GM03348 (cell line): ENCODE results near the gene STK31.
"Not testable (repeated sequence)": the region's sequence is repeated elsewhere in the genome, so short reads cannot be mapped to it uniquely, and the experiment has no call there.

Experiments used
- DNase-seq: peaks from one replicate; pipeline ENCODE4 v3.0.0; 2012; ENCODE audit warnings: low spot score

The STK31 gene

DNA sequence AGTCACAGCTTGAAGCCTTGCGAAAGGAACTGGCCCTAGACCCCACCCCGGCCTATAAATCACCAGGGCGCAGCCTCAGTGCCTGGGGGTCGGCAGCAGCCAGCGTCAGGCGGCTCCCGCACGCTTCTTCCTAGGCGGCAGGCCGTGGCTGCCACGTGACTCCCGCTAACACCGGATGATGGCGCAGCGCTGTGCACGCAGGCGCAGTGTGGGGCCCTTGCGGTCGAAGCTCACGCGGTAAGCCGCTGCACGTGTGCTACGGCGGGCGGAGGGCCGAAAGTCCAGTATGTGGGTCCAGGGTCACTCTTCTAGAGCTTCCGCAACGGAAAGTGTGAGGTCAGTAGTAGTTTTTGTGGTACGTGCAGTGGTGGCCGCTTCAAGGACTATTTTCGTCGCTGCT is at the start of gene STK31:
STK31 (plus strand) TSS at position 220 of the 400 bp plus-strand sequence; CDS start at position 287, 67 bp downstream.
- no peak for DNase-seq

DNA sequence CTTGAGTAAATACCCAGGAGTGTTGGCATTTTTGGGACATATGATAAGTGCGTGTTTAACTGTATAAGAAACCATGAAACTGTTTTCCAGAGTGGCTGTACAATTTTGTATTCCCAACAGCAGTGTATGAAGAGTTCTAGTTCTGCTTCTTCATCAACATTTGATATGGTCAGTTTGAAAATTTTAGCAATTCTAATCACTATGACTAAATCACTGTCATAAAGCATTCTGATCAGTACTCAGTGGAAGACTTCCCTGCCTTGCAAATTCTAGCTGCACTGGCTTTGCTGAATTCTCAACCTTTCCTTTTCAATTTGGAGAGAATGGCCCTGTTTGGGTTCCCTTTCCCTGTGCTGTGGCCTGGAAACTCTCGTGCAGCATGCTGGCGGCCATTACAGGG is 48.6 kb upstream of the STK31 start:
- no peak for DNase-seq

DNA sequence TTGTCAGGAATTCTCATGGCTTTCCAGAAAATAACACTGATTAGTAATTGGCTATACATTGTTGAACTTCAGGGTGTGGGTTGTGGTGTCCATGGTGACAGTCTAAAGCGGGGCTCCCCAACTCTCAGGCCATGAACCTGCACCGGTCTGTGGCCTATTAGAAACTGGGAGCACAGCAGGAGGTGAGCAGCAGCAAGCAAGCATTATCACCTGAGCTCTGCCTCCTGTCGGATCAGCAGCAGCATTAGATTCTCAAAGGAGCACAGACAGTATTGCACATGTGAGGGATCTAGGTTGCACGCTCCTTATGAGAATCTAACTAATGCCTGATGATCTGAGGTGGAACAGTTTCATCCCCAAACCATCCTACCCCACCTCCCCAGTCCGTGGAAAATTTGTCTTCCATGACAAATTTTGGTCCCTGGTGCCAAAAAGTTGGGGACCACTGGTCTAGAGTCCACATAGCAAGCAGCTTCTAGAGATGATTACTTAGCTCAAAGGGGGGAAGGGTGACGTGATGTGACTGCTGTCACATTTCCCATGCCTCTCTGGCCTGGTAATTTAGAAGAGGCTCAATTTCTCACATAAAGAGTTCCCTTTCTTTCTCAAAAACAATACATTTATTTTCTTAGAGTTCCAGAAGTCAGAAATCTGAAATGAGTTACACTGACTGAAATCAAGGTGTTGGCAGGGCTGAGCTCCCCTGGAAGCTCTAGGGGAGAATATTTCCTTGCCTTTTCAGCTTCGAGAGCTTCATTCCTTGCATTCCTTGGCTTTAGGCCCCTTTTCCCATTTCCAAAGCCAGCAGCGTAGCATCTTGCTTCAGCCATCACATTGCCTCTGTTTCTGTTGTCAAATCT is 47.7 kb upstream of the STK31 start:
- peak; percentile 13 for DNase-seq

- no peak for DNase-seq
Measured at GRCh38 chr7:23662984-23663313, 47.1 kb upstream of the STK31 start.

DNA sequence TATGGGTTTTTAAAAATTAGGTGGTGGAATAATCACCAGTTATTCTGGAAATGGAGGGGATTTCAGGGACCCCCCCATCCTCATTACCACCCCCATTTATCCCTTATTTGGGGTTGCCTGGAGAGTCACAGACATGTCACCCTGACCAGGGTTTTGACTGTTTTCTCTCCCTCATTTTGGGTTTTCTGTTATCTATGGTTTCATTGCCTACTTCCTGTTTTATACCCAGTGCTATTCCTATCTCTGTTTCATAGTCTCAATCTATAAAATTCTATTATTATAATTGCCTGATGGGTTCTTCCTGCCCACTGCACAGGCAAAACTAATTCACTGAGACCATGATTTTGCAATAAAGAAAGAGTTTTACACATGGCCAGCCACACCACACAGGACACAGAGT is 45.9 kb upstream of the STK31 start:
- no peak for DNase-seq

DNA sequence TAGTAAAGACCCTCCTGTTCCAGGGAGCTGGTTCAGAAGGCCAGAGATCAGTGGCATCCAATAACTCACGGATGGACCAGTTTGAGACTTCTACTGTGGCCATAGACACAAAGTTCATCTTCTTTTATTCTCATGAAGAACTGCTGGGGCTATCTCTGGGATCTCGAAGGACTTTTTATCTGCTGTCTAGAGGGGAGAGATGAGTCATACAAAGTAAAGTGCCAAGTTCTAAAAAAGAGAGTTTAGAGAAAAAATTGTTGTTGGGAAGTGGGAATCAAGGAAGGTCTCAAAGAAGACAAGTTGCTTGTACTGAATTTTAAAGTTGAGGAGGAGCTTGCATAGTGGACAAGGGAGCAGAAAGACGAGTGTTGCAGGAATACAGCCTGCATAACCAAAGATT is 38.0 kb upstream of the STK31 start:
- no peak for DNase-seq

- DNase-seq = peak; percentile 69
Measured at GRCh38 chr7:23679898-23680413, 30.1 kb upstream of the STK31 start, which contains the start of gene FAM221A. FAM221A (plus strand) TSS chr7:23680199; CDS start chr7:23680219, 20 bp downstream.

- peak; percentile 26 for DNase-seq
Measured at GRCh38 chr7:23680414-23681405, 29.3 kb upstream of the STK31 start.

- not testable (repeated sequence) for DNase-seq
Measured at GRCh38 chr7:23684041-23684440, 26.0 kb upstream of the STK31 start.

- DNase-seq = no peak
Measured at GRCh38 chr7:23685731-23686130, 24.3 kb upstream of the STK31 start.

DNA sequence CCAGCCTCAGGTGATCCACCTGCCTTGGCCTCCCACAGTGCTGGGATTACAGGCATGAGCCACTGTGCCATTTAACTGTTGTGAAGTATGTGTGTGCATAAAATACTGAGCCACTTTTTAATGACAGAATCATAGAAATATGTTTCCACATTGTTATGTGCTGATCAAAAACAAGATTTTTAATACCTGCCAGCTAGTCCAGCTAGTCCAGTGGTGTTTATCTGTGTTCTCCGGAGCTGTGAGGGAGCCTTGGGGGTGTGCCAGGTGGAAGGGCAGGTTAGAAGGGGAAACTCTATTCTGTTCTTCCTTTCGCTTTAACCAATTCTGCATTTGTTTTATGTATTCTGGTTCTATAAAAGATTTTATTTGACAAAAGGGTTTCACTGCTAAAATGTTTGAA is 23.0 kb upstream of the STK31 start:
- no peak for DNase-seq

GRCh38 chr7:23689165-23689564 is 20.9 kb upstream of the STK31 start:
- DNase-seq = no peak

GRCh38 chr7:23691320-23691719 is 18.7 kb upstream of the STK31 start:
- no peak for DNase-seq

GRCh38 chr7:23693224-23693623 is 16.8 kb upstream of the STK31 start:
- no peak for DNase-seq

DNA sequence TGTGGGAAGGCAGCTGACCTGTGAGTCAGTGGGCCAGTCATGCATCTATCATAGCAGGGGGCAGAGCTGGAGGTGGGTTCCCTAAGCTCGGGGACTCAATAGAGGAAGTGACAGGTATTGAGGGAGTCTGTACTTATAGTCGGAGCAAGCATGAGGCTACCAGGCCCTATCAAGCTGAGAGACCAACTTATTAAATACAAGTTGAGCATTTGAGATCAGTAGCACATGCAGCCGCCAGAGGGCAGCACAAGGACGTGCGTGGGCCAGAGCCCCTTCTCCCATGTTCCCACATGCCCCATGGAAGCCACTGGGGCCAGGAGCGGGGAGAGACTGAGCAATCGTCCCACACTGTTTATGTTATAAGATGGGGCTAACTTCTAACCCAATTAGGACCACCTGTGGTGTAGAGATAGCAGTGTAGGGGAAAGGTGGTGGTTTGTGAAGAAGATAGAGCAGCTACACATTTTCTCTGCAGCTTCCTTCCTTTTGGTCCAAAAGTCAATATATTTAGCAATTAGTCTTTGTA is 13.0 kb upstream of the STK31 start:
- DNase-seq = peak; percentile 64

- no peak for DNase-seq
Measured at GRCh38 chr7:23698822-23699221, 11.2 kb upstream of the STK31 start.

GRCh38 chr7:23700046-23700445 is 10.0 kb upstream of the STK31 start:
- DNase-seq = no peak

- no peak for DNase-seq
Measured at GRCh38 chr7:23709081-23709750, 803 bp upstream of the STK31 start.

- DNase-seq = peak; percentile 69
Measured at GRCh38 chr7:23712368-23713284, 2.6 kb downstream of the STK31 start.

DNA sequence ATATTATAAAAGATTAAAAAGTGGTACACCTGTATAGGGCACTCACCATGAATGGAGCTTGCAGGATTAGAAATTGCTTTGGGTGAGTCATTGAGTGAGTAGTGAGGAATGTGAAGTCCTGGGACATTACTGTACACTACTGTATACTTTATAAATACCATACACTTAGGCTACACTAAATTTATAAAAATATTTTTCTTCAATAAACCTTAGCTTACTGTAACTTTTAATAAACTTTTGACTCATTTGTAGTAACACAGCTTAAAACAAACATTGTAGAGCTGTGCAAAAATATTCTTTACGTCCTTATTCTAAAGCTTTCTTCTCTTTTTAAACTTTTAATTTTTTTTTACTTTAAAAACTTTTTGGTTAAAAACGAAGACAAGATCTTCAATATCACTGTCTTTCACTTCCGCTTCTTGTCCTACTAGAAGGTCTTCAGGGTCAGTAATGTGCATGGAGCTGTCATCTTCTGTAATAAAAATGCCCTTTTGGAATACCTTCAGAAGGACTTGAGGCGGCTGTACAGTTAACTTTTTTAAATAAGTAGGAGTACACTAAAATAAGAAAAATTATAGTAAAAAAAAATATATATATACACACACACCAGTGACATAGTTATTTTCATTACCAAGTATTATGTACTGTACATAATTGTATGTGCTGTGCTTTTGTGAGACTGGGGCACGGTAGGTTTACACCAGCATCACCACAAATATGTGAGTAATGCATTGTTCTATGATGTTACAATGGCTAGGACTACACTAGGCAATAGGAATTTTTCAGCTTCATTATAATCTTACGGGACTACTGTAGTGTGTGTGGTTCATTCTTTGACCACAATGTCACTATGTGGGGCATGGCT is 3.5 kb downstream of the STK31 start:
- peak; percentile 41 for DNase-seq
